ENCODE data around the gene TRIM43.
"Not testable (repeated sequence)": the region's sequence is repeated elsewhere in the genome, so short reads cannot be mapped to it uniquely, and the experiment has no call there.

TRIM43 gene

DNA sequence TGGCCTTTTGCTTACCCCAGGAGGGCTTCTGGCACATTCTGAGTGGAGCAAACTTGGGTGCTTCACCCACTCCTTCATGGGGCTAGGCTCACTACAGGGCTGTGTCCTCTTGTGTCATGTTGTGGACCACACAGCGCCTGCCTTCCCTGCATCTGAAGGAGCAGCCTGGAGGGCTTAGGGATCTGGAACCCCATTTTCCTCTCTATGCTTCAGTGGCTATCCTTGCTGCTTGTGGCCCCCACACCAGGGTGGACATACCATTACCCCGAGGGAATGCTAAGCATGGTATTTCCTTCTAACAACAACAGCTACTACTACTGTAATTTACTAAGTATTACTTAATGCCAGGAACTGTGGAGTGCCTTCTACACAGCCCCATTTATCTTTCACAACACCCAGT lies 50.6 kb downstream of the TRIM43 start:
- DNase-seq, result not testable (repeated sequence)

DNA sequence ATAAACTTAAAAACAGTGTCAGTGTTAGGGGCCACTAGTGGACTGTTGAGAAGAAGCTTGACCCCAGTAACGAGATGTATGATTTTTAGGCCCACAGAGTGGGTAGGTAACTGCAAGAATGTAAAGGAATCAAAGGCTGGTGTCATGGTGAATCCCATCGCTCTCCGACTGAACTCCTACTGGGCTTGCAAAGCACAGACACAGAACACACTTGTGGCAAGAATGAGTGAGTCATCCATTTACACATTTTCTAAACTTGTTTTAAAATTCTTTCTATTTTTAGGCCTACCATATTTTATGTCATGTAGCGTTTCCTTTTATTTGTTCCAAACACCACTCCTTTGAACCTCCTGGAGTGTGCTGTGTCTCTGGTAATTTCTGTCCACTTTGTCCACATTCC lies 51.1 kb downstream of the TRIM43 start:
- not testable (repeated sequence) for DNase-seq

DNA sequence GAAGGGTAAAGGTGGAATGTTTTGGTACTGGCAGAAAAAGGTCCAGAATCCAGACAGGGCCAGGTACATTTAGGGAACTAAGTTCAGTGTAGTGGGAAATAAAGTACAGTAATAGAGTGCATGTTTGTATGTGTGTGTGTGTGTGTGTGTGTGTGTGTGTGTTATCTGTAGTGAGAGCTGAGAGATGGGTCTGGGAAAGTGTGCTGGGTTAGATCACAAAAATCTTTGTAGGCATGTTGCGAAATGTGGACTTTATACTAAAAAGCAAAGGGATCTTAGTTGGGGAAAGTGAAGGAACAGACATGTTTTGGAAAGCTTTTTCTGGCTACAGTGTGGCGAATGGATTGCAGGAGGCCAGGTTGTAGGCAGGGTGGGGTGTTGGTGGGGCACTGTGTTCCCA lies 53.5 kb downstream of the TRIM43 start:
- DNase-seq, result not testable (repeated sequence)

DNA sequence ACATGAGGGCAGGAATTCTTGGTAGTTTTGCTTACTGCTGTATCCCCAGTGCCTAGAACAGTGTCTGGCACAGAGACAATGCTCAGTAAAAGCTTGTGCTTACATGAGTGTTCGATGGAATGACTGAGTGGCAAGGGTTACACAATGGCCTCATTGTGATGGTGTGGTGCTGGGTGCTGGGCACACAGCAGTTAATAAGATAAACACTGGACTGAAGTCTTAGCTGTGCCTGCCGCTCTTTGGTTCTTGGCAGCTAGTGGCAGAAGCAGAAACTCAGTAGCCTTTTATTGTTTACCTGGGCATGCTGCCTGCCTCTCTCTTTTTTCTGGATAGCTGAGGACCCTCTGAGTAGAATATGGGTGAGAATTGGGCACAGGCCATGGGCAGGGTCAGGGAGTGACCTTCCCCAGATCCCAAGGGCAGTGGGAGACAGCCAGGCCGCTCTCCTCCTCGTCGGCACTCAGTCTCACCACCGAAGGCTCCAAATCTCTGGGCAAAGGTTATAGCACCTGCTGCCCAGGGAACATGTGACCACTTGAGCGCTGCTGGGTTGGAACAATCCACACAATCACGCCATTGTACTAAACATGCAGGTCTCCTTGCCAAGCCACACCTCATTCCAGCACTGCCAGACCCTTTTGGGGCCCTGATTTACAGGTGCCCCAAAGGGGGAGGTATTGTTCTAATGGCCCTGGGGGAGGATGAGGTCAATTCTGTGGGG lies 54.6 kb downstream of the TRIM43 start:
- DNase-seq, result not testable (repeated sequence)

DNA sequence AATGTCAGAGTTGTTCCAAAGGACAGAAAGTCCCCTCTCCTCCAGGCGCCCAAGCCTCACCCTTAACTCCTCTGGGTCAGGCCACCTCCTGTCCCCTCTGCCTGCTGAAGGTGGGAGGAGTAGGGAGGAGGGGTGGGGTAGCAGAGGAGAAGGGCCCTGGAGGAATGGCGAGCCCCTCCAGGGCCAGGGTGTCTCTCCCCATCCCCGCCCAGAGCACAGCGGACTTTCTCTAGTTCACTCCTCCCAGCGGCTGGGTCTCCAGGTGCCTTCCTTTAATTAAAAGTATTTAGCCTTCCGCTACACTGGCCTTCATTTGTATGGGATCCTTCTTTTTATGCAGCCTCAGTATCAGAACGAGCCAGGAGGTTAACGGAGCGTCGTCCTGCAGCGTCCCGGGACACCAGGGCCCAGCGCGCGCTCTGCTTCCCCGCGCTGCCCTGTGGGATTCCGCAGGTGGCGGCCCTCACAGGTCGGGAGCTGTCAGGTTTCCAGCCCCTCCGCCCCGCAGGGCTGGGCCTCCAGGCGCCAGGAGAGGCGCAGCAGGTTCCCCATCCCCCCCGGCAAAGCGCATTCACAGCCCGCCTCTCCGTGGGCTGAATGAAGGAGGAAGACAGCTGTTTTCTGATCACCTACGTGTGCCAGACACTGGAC lies 57.2 kb downstream of the TRIM43 start:
- not testable (repeated sequence) for DNase-seq
